ENCODE results near the gene WDR88.

DNA sequence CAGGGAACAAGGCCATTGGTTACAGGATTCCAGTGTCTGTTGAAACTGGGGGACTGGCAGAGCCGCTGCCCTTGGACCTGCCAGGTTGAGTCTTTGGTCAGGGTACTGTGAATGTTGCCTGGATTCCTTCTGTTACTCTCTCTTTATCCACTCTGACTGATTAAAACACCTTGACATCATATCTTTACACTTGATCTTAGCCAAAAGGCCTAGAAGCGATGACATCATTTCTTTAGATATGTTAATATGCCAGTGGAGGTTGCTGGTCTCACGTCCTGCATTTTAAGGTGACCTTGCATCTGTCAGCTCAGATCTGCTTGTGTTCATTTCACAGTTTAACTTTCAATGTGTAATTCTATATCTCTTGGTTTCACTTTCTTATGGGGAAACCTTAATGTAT is 41.7 kb upstream of the WDR88 start:
- TF ChIP-seq HDGF (IDR thresholded peaks at IDR 0.05; ENCODE audit: borderline replicate concordance) (no peak), FOXK2 (IDR thresholded peaks at IDR 0.05) (no peak), ELF4 (IDR thresholded peaks at IDR 0.05) (no peak), TARDBP (IDR thresholded peaks at IDR 0.05) (no peak), LEF1 (IDR thresholded peaks at IDR 0.05; ENCODE audit: borderline replicate concordance) (no peak), NFRKB (IDR thresholded peaks at IDR 0.05) (no peak), CTBP1 (IDR thresholded peaks at IDR 0.05; ENCODE audit: borderline replicate concordance) (no peak), ARNT (IDR thresholded peaks at IDR 0.05) (no peak), FOXM1 (IDR thresholded peaks at IDR 0.05; ENCODE audit: borderline replicate concordance) (no peak)
- TF ChIP-seq, protein P1, sequence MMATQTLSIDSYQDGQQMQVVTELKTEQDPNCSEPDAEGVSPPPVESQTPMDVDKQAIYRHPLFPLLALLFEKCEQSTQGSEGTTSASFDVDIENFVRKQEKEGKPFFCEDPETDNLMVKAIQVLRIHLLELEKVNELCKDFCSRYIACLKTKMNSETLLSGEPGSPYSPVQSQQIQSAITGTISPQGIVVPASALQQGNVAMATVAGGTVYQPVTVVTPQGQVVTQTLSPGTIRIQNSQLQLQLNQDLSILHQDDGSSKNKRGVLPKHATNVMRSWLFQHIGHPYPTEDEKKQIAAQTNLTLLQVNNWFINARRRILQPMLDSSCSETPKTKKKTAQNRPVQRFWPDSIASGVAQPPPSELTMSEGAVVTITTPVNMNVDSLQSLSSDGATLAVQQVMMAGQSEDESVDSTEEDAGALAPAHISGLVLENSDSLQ (IDR thresholded peaks at IDR 0.05), result no peak

Measured in HEK293T (cell line).